HG03196 (cell line): Measurements from ENCODE around the gene SIGLEC6.
"Not testable (repeated sequence)": the region's sequence is repeated elsewhere in the genome, so short reads cannot be mapped to it uniquely, and the experiment has no call there.

Source experiments
- ATAC-seq: cut with Tn5 transposase; IDR thresholded peaks from one replicate; pipeline ENCODE4 v1.9.1; 2021; ENCODE audit not compliant: unreplicated experiment

The SIGLEC6 gene

GRCh38 chr19:51513968-51514367 is 17.5 kb downstream of the SIGLEC6 start:
- no peak for ATAC-seq

GRCh38 chr19:51511353-51511752 is 20.1 kb downstream of the SIGLEC6 start:
- ATAC-seq, result no peak

DNA sequence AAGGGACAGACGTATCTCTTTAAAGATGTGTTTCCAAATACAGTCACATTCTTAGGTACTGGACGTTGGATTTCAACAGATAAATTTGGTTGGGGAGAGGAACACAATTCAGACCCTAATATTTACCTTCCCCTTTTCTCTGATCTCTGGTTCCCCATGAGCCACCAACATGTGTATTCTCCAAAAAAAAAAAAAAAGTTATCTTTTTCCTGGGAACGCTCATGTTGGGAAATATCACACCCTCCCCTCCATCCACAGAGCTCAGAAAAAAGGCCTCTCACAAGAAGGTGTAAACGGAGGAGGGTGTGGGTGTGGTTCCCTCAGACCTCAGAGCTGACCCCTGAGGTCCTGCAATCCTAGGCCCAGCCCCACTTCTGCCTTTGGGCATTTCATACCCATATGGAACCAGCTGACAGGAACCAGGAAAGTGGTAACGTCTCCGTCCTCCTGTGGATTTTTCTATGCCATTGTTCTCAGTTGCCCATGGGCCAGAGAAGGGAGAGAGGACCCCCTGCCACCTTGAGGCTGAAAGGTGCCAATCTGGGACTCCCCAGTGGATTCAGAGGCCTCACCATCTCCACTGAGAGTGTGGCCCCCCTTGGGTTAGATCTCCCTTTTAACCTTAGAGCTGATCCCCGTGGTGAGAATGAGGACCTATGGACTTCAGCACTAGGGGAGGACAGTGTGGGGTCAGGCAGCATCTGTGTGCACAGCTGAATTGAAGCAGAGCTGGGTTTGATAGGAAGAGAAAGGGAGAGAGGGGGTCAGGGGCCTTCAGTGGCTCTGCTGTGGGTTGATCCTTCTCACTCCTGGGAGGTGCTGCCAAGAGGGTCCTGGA is 21.4 kb downstream of the SIGLEC6 start:
- no peak for ATAC-seq

DNA sequence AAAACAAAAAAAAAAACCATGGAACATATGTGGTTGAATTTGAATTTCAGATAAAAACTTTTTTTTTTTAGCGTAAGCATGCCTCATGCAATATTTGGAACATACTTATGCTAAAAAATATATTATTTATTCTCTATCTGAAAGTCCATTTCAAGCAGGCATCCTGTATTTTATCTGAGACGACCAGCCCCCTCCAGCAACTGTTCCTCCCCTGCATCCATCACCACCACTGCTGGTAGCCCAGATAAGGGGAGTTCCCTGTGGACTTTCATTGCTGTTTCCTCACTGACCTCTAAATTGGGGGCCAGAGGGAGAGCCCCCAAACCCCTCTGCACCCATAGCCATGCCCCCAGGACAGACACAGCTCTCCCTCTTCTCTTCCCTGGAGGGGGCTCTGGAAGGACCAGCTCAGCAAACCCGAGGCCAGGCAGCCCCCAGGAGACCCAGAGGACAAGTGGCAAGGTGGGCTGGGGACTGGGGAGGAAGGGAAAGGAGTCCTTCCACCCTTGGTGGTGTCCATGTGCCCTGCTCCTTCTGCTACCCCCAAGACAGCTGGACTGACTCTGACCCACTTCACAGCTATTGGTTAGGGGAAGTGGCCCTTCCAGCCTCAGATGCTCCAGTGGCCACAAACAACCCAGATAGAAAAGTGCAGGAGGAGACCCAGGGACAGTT is 23.3 kb downstream of the SIGLEC6 start:
- no peak for ATAC-seq

- no peak for ATAC-seq
These were observed 23.8 kb downstream of the SIGLEC6 start for GRCh38 chr19:51507640-51508058.

- no peak for ATAC-seq
These were observed 24.3 kb downstream of the SIGLEC6 start for GRCh38 chr19:51507192-51507591.

GRCh38 chr19:51505904-51506303 is 25.6 kb downstream of the SIGLEC6 start:
- no peak for ATAC-seq

DNA sequence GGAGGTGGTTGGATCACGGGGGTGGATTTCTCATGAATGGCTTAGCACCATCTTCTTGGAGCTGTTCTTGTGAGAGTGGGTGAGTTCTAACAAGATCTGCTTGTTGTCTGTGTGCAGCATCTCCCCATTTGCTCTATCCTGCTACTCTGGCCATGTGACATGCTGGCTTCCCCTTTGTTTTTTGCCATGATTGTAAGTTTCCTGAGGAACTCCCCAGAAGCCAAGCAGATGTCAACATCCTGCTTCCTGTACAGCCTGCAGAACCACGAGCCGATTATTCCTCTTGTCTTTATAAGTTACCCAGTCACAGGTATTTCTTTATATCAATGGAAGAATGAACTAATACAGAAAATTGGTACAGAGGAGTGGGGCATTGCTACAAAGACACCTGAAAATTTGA is 27.6 kb downstream of the SIGLEC6 start:
- ATAC-seq, result no peak

DNA sequence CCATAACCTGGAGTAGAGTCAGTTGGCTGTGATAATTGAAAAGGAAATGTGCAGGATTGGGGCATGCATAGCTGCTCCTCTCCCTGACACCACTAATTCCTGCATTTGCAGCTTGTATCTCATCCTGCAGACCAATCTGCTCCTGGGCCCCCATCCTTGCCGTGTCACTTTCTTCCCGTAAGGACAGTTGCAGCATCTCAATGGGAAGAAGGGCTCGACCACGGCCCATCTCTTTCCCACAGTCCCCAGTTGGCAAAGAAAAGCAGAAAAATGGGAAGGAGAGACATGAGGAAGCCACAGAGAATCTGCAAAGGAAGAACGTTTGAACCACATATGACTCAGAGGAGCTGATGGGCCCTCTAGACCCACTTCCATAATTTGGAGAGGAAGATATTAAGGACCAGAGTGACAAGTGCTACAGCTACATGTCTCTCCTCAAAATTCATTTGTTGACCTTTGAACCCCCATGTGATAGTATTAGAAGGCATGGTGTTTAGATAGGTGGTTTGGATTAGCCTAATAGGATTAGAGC is 28.1 kb downstream of the SIGLEC6 start:
- ATAC-seq, result no peak

DNA sequence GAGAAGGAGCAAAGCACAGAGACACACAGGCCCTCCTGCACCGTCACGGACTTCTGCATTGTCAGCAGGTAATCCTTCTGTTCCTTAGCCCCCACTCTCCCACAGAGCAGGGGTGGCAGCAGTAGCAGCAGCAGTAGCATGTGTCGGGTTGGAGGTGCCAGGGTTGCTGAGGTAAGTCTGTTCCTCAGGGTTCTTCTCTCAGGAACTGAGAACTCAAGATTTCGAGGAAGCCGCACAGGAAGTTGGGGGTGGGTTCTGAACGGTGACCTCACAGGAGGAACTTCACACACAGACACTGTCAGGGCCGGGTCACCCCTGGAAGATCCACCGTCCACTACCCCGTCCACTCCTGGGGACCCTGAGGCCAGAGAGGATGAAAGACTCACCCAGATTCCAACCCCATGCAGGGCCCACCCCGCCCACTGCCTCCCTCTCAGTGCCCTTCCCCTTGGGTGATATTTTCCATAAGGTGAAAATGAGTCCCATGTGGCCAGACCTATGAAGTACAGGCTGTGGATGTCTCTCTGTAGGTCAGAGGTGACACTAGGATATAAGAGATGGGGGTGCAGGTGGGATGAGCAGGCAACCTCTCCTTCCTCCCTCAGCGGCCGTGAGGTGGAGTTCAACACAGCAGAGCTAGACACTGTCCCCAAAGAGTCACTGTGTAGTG is 29.7 kb downstream of the SIGLEC6 start, which contains the start of gene SIGLEC12:
SIGLEC12 (minus strand) TSS at position 207 of the 670 bp plus-strand sequence; CDS start at position 140, 67 bp downstream.
- no peak for ATAC-seq

- not testable (repeated sequence) for ATAC-seq
These were observed 30.5 kb downstream of the SIGLEC6 start for GRCh38 chr19:51500931-51501330.

DNA sequence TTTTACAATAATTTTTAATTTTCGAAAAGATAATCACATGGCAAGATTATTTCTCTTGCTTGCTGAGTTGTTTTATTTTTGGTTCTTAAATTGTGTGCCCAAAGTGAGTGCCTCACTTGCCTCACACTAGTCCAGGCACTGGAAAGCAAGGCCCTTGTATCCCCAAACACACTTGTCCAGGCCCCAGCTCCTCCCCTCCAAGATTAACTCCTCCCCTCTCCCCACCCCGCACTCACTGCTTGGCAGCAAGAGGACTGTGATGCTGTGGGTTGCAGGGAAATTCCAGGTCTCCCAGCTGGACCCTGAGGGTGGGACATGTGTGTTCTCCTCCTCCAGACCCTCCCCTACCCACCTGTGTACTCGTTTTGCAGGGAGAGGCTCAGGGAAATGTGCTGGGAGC is 33.8 kb downstream of the SIGLEC6 start:
- no peak for ATAC-seq

DNA sequence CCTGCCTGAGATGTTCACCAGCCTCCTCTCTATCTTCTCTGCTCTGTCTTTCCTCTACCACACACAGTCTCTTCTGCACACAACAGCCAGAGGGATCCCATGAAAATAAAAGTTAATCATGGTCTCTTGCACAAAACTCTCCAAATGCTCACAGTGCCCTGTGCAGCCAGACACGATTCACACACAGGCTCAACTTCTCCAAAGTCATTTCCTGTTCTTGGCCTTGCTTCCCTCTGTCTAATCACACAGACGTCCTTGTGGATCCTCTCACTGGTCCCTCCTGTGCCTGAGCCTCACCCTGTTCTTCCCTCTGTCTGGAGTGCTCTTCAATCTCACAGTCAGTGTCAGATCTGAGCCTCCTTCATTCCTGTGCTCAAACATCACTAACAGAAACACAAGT is 37.7 kb downstream of the SIGLEC6 start:
- ATAC-seq, result no peak

GRCh38 chr19:51491586-51491985 is 39.9 kb downstream of the SIGLEC6 start:
- no peak for ATAC-seq

GRCh38 chr19:51490676-51491075 is 40.8 kb downstream of the SIGLEC6 start:
- ATAC-seq, result no peak

DNA sequence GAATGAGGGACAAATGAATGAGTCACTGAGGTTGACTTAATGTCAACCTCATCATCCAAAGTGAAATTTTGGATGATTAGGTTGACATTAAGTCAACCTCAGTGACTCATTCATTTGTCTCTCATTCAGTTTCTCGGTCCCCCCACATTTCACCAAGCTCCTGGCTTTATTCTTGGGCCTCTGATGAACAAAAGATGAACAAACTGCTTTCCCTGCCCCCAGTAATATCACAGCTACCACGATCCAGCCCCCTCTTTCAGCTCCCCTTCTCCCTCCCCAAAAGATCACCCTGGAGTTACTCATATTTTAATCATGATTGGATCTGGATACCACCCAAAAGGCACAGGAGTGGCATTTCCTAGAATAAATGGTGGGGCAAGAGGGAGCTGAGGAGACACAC is 42.4 kb downstream of the SIGLEC6 start:
- no peak for ATAC-seq

DNA sequence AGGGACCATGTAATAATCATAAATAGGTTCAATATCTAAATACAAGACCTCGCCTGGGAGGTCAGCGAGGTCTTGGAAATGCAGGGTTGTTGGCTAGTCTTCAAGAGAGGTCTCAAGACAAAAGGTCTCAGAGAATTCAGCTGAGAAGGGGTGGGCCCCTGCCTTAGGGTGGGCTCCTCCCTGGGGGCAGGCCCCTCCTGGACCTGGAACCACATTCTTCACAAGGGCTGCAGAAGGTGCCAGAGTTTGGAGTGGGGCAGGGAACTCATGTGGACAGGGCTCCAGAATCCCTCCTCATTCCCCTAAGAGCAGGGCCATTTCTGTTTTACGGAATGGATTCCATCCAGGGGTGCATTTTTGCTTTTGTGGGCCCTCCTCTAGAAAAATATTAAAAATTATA is 43.0 kb downstream of the SIGLEC6 start:
- no peak for ATAC-seq

GRCh38 chr19:51485960-51486660 is 45.4 kb downstream of the SIGLEC6 start:
- no peak for ATAC-seq

- no peak for ATAC-seq
These were observed 50.9 kb downstream of the SIGLEC6 start for GRCh38 chr19:51480590-51480989.

- ATAC-seq, result no peak
These were observed 51.7 kb downstream of the SIGLEC6 start for GRCh38 chr19:51479531-51480331.
